GM12878 (cell line): ENCODE measurements around the gene SOS1. TPM values are rescaled to one million over a fixed set of nuclear protein-coding genes. Genes with fewer than 3 reads are reported as not detected.

Experiments used
- ATF2 ChIP-seq: IDR thresholded peaks from 2 replicates; pipeline ENCODE4 v1.6.1; 2012; ENCODE audit warnings: low read length, inconsistent platforms
- BHLHE40 ChIP-seq, 2 experiments: fragments of 450-650 bp in 1 of 2; IDR thresholded peaks; 2 replicates each; pipeline ENCODE4 v1.6.1; 2011 to 2017; ENCODE audit warnings: low read depth in 2 of 2, borderline replicate concordance in 1 of 2, improper control_type of control experiment in 1 of 2, low read length in 1 of 2, mild to moderate bottlenecking in 1 of 2
- BRCA1 ChIP-seq: IDR thresholded peaks from 2 replicates; pipeline ENCODE4 v1.6.1; 2011; ENCODE audit warnings: low read depth, low read length, improper control_type of control experiment
- CBX5 ChIP-seq: sonication (generic); IDR thresholded peaks from 2 replicates; pipeline ENCODE4 v1.6.1; 2016; ENCODE audit warnings: low read depth, moderate library complexity, mild to moderate bottlenecking, inconsistent platforms
- CREB1 ChIP-seq: IDR thresholded peaks from 2 replicates; pipeline ENCODE4 v1.6.1; 2012; ENCODE audit warnings: low read depth, mild to moderate bottlenecking, inconsistent platforms
- ESRRA ChIP-seq: IDR thresholded peaks from 2 replicates; pipeline ENCODE4 v1.6.1; 2012; ENCODE audit warnings: mild to moderate bottlenecking, low read length, improper control_type of control experiment
- HDGF ChIP-seq: fragments of 450-650 bp; IDR thresholded peaks from 2 replicates; pipeline ENCODE4 v1.6.1; 2016; ENCODE audit warnings: antibody characterized with exemption
- IRF5 ChIP-seq: fragments of 450-650 bp; IDR thresholded peaks from 2 replicates; pipeline ENCODE4 v1.6.1; 2017; ENCODE audit warnings: borderline replicate concordance
- KDM1A ChIP-seq: fragments of 200-600 bp; sonication (generic); IDR thresholded peaks from 2 replicates; pipeline ENCODE4 v1.6.1; 2016; ENCODE audit warnings: borderline replicate concordance
- MAX ChIP-seq: IDR thresholded peaks from 2 replicates; pipeline ENCODE4 v1.6.1; 2012; ENCODE audit warnings: low read depth, low read length, improper control_type of control experiment
- MYB ChIP-seq: fragments of 150-350 bp; IDR thresholded peaks from 2 replicates; pipeline ENCODE4 v1.6.1; 2014; ENCODE audit warnings: mild to moderate bottlenecking, low read depth, low read length, borderline replicate concordance
- MYC ChIP-seq: IDR thresholded peaks from 2 replicates; pipeline ENCODE4 v1.6.1; 2011; ENCODE audit warnings: mild to moderate bottlenecking, low read length, moderate library complexity, inconsistent platforms; ENCODE audit not compliant: insufficient read depth, insufficient replicate concordance, insufficient read length, severe bottlenecking
- NFIC ChIP-seq: IDR thresholded peaks from 2 replicates; pipeline ENCODE4 v1.6.1; 2012; ENCODE audit warnings: low read depth, mild to moderate bottlenecking, inconsistent platforms, low read length, moderate library complexity
- NR2C1 ChIP-seq: fragments of 450-650 bp; IDR thresholded peaks from 2 replicates; pipeline ENCODE4 v1.6.1; 2017; ENCODE audit warnings: antibody characterized with exemption, mild to moderate bottlenecking, moderate library complexity
- NRF1 ChIP-seq: conservative IDR thresholded peaks from 2 replicates; pipeline ENCODE4 v1.6.1; 2011; ENCODE audit warnings: mild to moderate bottlenecking, low read depth, low read length, improper control_type of control experiment
- PAX8 ChIP-seq: fragments of 450-650 bp; IDR thresholded peaks from 2 replicates; pipeline ENCODE4 v1.6.1; 2017; ENCODE audit warnings: mild to moderate bottlenecking, moderate library complexity
- RAD51 ChIP-seq: fragments of 450-650 bp; IDR thresholded peaks from 2 replicates; pipeline ENCODE4 v1.6.1; 2016; ENCODE audit warnings: moderate library complexity, mild to moderate bottlenecking, inconsistent platforms
- RBBP5 ChIP-seq: fragments of 200-600 bp; sonication (generic); conservative IDR thresholded peaks from 2 replicates; pipeline ENCODE4 v1.6.1; 2016
- RCOR1 ChIP-seq: conservative IDR thresholded peaks from 2 replicates; pipeline ENCODE4 v1.6.1; 2012; ENCODE audit warnings: low read depth, low read length, improper control_type of control experiment
- SMARCA5 ChIP-seq: fragments of 450-650 bp; IDR thresholded peaks from 2 replicates; pipeline ENCODE4 v1.6.1; 2017; ENCODE audit warnings: mild to moderate bottlenecking
- SP1 ChIP-seq: IDR thresholded peaks from one replicate; pipeline ENCODE4 v1.6.1; 2011; ENCODE audit warnings: low read depth, low read length
- SREBF1 ChIP-seq: IDR thresholded peaks from 2 replicates; pipeline ENCODE4 v1.6.1; 2012; ENCODE audit warnings: mild to moderate bottlenecking, low read length
- WRNIP1 ChIP-seq: IDR thresholded peaks from 2 replicates; pipeline ENCODE4 v1.6.1; 2011; ENCODE audit warnings: low read depth, low read length, improper control_type of control experiment, borderline replicate concordance
- YBX1 ChIP-seq: fragments of 450-650 bp; IDR thresholded peaks from 2 replicates; pipeline ENCODE4 v1.6.1; 2016; ENCODE audit warnings: antibody characterized with exemption
- ZBED1 ChIP-seq: IDR thresholded peaks from 2 replicates; pipeline ENCODE4 v1.6.1; 2016; ENCODE audit warnings: borderline replicate concordance
- ZNF384 ChIP-seq: IDR thresholded peaks from 2 replicates; pipeline ENCODE4 v1.6.1; 2012; ENCODE audit warnings: low read depth, mild to moderate bottlenecking, low read length, improper control_type of control experiment, borderline replicate concordance
- polyA plus RNA-seq, 11 experiments: library from polyadenylated mRNA; depleted of rRNA in 4 of 11; unstranded in 6 of 11; stranded (reverse) in 5 of 11; fragments of >200 nt; fragmentation: Nextera tagmentation in 4 of 11; fragmentation: Illumina TruSeq in 1 of 11; extraction: Ambion mirVana in 4 of 11; extraction: Trizol in 1 of 11; gene quantifications; 1 replicate in 1 of 11; 2 replicates in 10 of 11; pipeline versions ENCODE4 v1.2.1 to v1.2.3, GENCODE V29; 2011 to 2016; ENCODE audit warnings: inconsistent platforms in 2 of 11, missing spikeins in 2 of 11, low read depth in 1 of 11
- total RNA-seq, 4 experiments: library from RNA; depleted of rRNA in 3 of 4; stranded (reverse); fragments of >200 nt in 3 of 4; fragmentation: Illumina TruSeq in 1 of 4; extraction: Trizol in 1 of 4; gene quantifications; 2 replicates each; pipeline versions ENCODE4 v1.2.1 to v1.2.3, GENCODE V29; 2013 to 2021
- TF ChIP-seq, protein P1 (sequence below): fragments of 150-350 bp; IDR thresholded peaks from 2 replicates; pipeline ENCODE4 v1.6.1; 2016; ENCODE audit warnings: low read depth, low read length

SOS1 gene
- total and polyA plus RNA-seq, 10 of the 15 experiments (the other 5 are each of a cell fraction or from before 2014, with no cell fraction given): 2.1 to 24.1 (median 8.5) TPM

DNA sequence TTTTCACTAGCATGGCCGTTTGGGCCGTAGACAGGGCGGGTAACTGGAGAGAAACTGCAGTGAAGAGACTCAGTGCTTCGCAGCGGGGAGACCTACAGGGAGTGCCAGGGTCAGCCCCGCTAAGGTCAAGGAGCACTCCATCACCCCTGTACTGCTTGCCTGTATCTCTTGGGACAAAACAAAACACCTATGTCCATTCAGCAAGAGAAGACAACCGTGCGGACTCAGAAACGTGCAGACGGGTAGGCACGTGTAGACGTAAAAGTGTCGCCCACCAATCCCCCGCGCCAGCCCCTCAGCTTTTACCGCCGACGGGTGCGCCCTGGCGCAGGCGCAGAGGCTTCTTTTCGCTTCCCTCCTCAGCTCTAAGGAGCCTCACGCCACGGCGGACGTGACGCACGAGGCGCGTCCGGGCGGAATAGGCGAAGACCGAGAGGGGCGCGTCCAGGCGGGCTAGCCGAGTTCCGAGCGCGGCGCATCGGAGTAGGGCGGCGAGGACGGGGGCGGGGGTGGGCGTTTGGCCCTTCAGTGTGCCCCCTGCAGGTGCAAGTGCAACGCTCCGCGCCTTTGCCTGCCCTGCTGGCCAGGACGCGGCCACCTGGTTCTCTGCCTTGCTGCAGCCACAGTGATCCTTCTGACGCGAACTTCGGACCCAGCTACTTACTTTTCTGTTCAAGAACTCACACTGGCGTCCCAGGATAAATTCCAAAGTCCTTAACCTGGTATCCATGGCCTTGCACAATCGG, 3.3 kb upstream of the SOS1 start (continued):
- TF ChIP-seq, protein P1, sequence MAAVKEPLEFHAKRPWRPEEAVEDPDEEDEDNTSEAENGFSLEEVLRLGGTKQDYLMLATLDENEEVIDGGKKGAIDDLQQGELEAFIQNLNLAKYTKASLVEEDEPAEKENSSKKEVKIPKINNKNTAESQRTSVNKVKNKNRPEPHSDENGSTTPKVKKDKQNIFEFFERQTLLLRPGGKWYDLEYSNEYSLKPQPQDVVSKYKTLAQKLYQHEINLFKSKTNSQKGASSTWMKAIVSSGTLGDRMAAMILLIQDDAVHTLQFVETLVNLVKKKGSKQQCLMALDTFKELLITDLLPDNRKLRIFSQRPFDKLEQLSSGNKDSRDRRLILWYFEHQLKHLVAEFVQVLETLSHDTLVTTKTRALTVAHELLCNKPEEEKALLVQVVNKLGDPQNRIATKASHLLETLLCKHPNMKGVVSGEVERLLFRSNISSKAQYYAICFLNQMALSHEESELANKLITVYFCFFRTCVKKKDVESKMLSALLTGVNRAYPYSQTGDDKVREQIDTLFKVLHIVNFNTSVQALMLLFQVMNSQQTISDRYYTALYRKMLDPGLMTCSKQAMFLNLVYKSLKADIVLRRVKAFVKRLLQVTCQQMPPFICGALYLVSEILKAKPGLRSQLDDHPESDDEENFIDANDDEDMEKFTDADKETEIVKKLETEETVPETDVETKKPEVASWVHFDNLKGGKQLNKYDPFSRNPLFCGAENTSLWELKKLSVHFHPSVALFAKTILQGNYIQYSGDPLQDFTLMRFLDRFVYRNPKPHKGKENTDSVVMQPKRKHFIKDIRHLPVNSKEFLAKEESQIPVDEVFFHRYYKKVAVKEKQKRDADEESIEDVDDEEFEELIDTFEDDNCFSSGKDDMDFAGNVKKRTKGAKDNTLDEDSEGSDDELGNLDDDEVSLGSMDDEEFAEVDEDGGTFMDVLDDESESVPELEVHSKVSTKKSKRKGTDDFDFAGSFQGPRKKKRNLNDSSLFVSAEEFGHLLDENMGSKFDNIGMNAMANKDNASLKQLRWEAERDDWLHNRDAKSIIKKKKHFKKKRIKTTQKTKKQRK: no peak
- TF ChIP-seq RCOR1 (no peak), KDM1A (no peak), BHLHE40 (IDR thresholded peaks at IDR 0.05; ENCODE audit: borderline replicate concordance in 1 of 2, low read depth in 2 of 2, low read length in 1 of 2) (peak; percentile 93 to 97), BRCA1 (no peak), RAD51 (no peak), WRNIP1 (no peak), YBX1 (no peak), NRF1 (peak; percentile 95), NR2C1 (peak; percentile 41), SP1 (peak; percentile 67), MYC (no peak), HDGF (no peak), SMARCA5 (peak; percentile 66; the same call in 1 of the 2 replicates), CBX5 (peak; percentile 52; the same call in 1 of the 2 replicates), RBBP5 (no peak), NFIC (no peak), CREB1 (peak; percentile 98), IRF5 (no peak), ATF2 (no peak), SREBF1 (peak; percentile 52; the same call in 1 of the 2 replicates), MAX (no peak; the same call in none of the 2 replicates), ESRRA (peak; percentile 85; the same call in 1 of the 2 replicates), ZBED1 (no peak), MYB (no peak), ZNF384 (no peak), PAX8 (no peak)
